HG03139 (cell line): ENCODE results near the gene NT5C3B.

Source experiments
- ATAC-seq: cut with Tn5 transposase; IDR thresholded peaks from one replicate; pipeline ENCODE4 v1.9.1; 2021; ENCODE audit not compliant: unreplicated experiment

NT5C3B gene

GRCh38 chr17:41811549-41812380, 24.3 kb downstream of the NT5C3B start, which contains the start of gene P3H4:
P3H4 (minus strand) TSS chr17:41811949; CDS start chr17:41811915, 34 bp downstream.
- ATAC-seq: peak; percentile 64

- ATAC-seq: no peak
Observed at GRCh38 chr17:41810659-41811548, 25.1 kb downstream of the NT5C3B start.

- no peak for ATAC-seq
Observed at GRCh38 chr17:41806685-41807445, 29.2 kb downstream of the NT5C3B start.

GRCh38 chr17:41803049-41804020, 32.7 kb downstream of the NT5C3B start:
- ATAC-seq: no peak

- ATAC-seq: no peak
Observed at GRCh38 chr17:41801374-41802271, 34.4 kb downstream of the NT5C3B start.

- ATAC-seq: no peak
Observed at GRCh38 chr17:41800601-41801373, 35.2 kb downstream of the NT5C3B start.

GRCh38 chr17:41799366-41799765, 36.7 kb downstream of the NT5C3B start:
- ATAC-seq: no peak

GRCh38 chr17:41797377-41797776, 38.7 kb downstream of the NT5C3B start:
- no peak for ATAC-seq

GRCh38 chr17:41796121-41796895, 39.7 kb downstream of the NT5C3B start:
- ATAC-seq: no peak

GRCh38 chr17:41794540-41794975, 41.5 kb downstream of the NT5C3B start:
- ATAC-seq: no peak

GRCh38 chr17:41793784-41794539, 42.1 kb downstream of the NT5C3B start:
- ATAC-seq: no peak

GRCh38 chr17:41792845-41793783, 42.9 kb downstream of the NT5C3B start:
- ATAC-seq: no peak

GRCh38 chr17:41787021-41787418, 49.0 kb downstream of the NT5C3B start:
- ATAC-seq: no peak

- peak; percentile 63 for ATAC-seq
Observed at GRCh38 chr17:41786227-41787020, 49.6 kb downstream of the NT5C3B start, which contains the start of gene JUP. JUP (minus strand) TSS chr17:41786711; CDS start chr17:41771854, 14,857 bp downstream.

- ATAC-seq: no peak
Observed at GRCh38 chr17:41785859-41786226, 50.2 kb downstream of the NT5C3B start.
